ENCODE measurements around the gene TMEM14B.
"Not testable (repeated sequence)": the region's sequence is repeated elsewhere in the genome, so short reads cannot be mapped to it uniquely, and the experiment has no call there.

Gene TMEM14B

GRCh38 chr6:10747251-10747972 is at the start of gene TMEM14B:
Gene TMEM14B, plus strand, starts transcription at chr6:10747805. Its CDS starts 1,441 bp downstream, at chr6:10749246.
- DNase-seq (ENCODE audit: low spot score) = peak; percentile 100

DNA sequence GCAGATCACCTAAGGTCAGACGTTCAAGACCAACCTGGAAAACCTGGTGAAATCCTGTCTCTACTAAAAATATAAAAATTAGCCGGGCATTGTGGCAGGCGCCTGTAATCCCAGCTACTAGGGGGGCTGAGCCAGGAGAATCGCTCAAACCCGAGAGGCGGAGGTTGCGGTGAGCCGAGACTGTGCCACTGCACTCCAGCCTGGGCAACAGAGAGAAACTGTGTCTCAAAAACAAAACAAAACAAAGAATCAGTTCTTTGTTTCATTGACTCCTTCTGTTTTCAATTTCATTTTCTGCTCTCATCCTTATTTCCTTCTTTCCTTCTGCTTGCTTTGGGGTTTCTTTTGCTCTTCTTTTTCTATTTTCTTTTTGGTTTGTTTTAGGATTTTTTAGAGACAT is 33.6 kb upstream of the TMEM14B start:
- no peak for DNase-seq (ENCODE audit: low spot score)

- no peak for DNase-seq (ENCODE audit: low spot score)
These were observed 28.2 kb upstream of the TMEM14B start for GRCh38 chr6:10719296-10719963.

DNA sequence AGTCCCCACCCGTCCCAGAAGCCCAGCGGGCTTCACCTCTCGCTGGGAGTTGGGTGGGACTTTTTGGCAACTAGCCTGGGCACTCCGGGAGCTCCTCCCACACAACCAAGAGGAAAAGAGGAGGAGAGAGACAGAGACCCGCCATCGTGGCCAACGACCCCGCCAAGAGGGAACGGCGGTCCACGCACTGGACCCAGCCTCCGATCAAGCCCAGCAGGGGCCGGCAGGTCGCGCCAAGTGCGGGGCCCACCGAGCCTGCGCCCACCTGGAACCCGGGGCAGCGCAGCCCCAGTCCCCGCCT is 27.7 kb upstream of the TMEM14B start:
- DNase-seq (ENCODE audit: low spot score) = no peak

GRCh38 chr6:10720265-10720959 is 27.2 kb upstream of the TMEM14B start:
- DNase-seq (ENCODE audit: low spot score) = no peak

- DNase-seq (ENCODE audit: low spot score) = not testable (repeated sequence)
These were observed 26.4 kb upstream of the TMEM14B start for GRCh38 chr6:10720960-10721849.

- no peak for DNase-seq (ENCODE audit: low spot score)
These were observed 25.6 kb upstream of the TMEM14B start for GRCh38 chr6:10721850-10722569.

DNA sequence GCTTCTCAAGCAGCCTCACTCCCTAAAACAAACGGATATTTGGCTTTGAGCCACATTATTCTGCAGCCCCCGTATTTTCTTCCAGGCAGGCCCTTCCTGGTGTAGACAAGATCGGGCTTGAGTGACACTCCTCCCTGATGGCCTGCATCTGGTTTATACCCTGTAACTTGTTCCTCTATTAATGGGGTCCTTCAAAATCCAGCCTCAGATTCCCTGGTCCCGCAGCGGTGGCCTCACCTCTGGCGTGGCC is 25.1 kb upstream of the TMEM14B start:
- DNase-seq (ENCODE audit: low spot score) = no peak

DNA sequence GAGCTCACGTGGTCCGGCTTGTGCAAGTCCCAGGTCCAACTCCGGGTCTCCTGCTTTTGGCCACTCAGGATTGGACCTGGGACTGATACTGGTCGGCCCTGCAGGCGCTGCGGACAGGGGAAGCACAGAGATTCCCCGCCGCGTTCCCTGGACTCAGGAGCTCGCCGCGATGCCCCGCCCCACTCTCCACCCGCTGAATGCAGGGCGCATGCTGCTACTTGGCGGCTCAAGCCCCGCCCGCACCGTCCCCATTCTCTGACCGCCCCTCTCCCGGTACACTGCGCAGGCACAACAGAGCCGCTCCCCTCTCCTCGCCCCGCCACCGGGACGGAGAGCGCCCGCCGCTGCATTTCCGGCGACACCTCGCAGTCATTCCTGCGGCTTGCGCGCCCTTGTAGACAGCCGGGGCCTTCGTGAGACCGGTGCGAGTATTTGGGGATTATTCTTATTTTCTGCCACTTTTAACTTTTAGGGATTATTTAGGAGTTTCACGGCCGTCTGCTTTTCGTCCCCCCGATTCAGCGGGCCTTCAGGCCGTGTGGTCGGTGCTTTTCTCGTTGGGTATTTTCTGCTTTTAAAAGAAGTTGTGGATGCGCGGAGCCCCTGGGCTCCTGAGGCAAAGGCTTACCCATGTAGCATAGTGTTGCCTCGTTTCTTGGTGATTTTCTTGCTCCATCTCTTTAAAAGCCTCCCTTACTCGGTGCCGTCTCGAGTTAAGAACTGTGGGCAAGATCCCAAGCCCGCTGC is 24.6 kb upstream of the TMEM14B start, which contains the start of gene TMEM14C:
Gene TMEM14C, plus strand, starts transcription at position 251 of the 747 bp plus-strand sequence. CDS start 1,544 bp downstream, outside the sequence.
- DNase-seq (ENCODE audit: low spot score) = peak; percentile 99

GRCh38 chr6:10723567-10723881 is 24.1 kb upstream of the TMEM14B start:
- DNase-seq (ENCODE audit: low spot score) = no peak

DNA sequence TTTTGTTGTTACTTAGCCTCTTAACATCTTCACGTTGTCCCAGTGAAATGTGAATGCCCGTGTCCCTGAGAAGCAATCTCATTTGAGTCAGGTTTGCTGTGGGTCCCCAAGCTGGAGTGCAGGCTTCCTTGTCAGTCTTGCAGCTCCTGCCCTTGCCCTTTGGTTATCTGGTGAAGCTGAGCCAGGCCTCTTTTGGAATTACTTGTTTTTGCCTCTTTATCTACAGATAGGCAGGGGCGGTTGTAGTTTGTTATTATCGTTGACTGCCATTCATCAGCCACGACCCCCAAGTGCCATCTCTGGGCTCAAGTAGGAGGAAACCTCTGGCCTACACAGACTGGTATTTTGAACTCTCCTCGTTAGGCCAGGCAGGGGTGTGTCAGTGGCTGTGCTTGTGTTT is 22.6 kb upstream of the TMEM14B start:
- DNase-seq (ENCODE audit: low spot score) = no peak

GRCh38 chr6:10725716-10726115 is 21.9 kb upstream of the TMEM14B start:
- no peak for DNase-seq (ENCODE audit: low spot score)

GRCh38 chr6:10730254-10730653 is 17.4 kb upstream of the TMEM14B start:
- no peak for DNase-seq (ENCODE audit: low spot score)

DNA sequence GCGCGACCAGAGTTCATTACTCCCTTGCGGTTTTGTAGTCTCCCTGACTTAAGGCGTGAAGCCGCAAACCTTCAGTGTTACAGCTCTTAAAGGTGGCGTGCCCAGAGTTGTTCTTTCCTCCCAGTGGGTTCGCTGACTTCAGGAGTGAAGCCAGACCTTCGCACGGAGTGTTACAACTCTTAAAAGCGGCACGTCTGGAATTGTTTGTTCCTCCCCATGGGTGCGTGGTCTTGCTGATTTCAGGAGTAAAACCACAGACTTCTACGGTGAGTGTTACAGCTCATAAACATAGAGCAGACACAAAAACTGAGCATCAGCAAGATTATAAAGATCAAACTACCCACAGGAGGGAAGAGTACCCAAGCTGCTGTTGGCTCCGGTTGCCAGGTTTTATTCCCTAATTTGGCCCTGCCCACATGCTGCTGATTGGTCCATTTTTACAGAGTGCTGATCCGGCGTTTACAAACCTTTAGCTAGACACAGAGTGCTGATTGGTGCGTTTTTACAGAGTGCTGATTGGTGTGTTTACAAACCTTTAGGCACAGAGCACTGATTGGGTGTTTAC is 14.4 kb upstream of the TMEM14B start:
- no peak for DNase-seq (ENCODE audit: low spot score)

DNA sequence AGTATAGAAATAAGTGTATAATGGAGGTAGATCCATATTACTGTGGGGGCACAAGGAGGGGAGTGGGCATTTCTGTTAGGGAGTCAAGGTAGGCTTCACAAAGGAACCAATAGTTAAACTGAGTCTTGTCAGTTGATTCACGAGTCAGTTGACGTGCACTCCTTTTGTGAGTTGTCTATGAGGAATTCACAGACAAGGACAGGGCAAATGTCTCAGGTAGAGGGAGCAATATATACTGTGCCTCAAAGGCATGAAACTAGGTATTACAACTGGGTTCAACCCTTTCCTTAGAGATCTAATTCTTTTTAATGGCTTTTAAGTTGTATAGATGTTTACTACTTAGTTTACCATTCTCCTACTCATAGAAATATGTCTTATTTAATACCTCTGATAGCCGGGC is 13.7 kb upstream of the TMEM14B start:
- DNase-seq (ENCODE audit: low spot score) = no peak

- DNase-seq (ENCODE audit: low spot score) = no peak
These were observed 10.9 kb upstream of the TMEM14B start for GRCh38 chr6:10736731-10737130.

DNA sequence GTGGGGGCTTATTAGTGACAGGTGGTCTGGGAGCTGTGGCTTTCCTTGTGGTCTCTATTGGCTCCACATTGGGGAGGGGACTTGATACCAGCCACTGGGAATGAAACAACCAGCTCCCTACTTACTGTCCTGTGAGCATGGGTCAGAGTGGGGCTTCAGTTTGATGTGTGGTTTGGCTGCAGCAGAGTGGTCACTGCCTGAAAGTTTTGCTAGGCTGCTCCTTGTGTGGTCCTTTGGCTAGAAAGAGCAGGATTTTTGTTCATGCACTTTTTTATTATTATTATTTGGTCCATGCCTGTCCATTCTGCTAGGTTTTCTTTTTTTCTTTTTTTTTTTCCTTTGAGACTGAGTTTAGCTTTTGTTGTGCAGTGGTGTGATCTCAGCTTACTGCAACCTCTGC is 7.5 kb upstream of the TMEM14B start:
- DNase-seq (ENCODE audit: low spot score) = no peak

GRCh38 chr6:10741643-10742042 is 6.0 kb upstream of the TMEM14B start:
- not testable (repeated sequence) for DNase-seq (ENCODE audit: low spot score)

DNA sequence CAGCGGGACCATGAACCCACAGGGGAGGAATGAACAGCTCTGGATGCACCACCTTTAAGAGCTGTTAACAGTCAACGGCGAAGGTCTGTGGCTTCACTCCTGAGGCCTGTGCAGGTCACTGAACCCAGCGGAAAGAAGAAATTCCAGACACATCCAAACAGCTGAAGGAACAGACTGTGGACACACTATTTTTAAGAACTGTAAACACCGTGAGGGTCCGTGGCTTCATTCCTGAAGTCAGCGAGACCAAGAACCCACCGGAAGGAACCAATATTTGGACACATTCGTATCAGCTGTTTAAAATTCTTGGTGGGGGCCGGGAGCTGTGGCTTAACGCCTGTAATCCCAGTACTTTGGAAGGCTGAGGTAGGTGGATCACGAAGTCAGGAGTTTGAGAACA is 5.4 kb upstream of the TMEM14B start:
- DNase-seq (ENCODE audit: low spot score) = no peak

DNA sequence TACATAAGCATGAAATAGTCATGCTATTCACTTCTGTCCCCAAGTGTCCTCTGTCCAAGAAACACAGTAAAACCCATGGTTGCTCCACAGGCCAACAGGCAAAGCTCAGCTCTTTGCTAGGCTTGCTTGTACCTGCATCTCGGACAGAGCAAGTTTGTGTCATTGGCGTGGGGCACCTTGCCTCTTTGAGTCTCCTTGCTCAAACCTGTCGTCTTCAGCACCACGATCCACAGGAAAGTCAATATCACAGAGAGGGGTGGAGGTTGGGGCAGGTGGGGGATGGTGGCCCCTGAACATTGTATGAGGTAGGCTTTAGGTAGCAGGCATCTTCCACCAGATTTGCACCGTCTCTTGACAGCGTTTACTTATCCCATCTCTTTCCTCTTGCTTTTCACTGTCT is 4.1 kb upstream of the TMEM14B start:
- DNase-seq (ENCODE audit: low spot score) = no peak

DNA sequence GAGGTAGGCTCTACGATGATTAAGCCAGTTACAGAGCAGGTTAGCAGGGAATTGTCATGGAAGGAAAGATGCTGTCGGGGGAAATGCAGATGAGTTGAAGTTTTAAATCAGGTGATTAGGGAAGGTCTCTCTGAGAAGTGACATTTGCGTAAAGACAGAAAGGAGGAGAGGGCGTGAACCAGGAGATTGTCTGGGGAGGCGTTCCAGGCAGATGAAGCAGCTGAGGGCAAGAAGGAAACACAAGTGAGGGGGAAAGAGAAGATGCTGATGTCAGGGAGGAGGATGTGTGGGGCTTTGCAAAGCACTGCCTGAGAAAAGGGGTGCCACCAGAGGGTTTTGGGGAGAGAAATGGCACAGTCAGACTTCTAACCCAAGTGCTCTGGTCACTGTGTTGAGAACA is 2.5 kb upstream of the TMEM14B start:
- DNase-seq (ENCODE audit: low spot score) = no peak
